ENCODE data around the gene LAMB1. TPM values are rescaled to one million over a fixed set of nuclear protein-coding genes. Genes with fewer than 3 reads are reported as not detected.
A peak's percentile ranks its signal among the peaks of the same experiment; 100 is the strongest.

LAMB1 gene
- total and polyA plus RNA-seq, 2 of the 13 experiments (the other 11 are each of a cell fraction or from before 2014, with no cell fraction given), result 109 to 124 TPM

DNA sequence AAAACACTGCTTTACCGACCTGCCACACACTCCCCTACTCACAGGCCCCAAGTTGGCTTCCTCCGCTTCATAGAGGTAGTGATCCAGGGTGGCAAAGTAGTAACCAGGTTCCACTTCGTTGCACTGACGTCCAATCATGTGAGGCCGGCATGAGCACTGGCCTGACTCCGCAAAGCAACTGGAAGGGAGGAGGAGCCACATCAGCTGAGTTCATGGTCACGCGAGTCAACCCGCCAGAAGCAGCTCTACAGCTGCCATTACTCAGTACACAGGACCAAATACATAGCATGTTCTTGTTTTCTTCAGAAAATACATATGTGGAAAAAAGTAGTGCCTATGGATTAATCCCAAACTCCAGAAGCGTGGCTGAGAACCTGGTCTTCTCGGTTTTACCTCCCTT is 38.5 kb downstream of the LAMB1 start:
- H3K4me1 ChIP-seq (ENCODE audit: insufficient read depth, low read length), result peaks cover 28% of the 10 kb centered on the region
- FAIRE-seq (no peak), ATAC-seq (no peak), DNase-seq (ENCODE audit: low spot score) (no peak)
- no peak overlapping the region for H3K4me3 ChIP-seq (replicated peaks in 1 of 3; ENCODE audit: insufficient read depth in 1 of 3, low read depth in 2 of 3, low read length in 3 of 3)
- no peak overlapping the region for H3K4me2 ChIP-seq (ENCODE audit: low read depth, low read length)
- H3K36me3 ChIP-seq (replicated peaks in 1 of 2; ENCODE audit: control insufficient read depth in 1 of 2, insufficient read depth in 2 of 2, low read length in 2 of 2), result peaks cover 21 to 57% of the 10 kb centered on the region in 2 experiments
- no peaks in the 10 kb centered on the region for H3K27me3 ChIP-seq (ENCODE audit: control insufficient read depth in 1 of 2, insufficient read depth in 2 of 2, low read length in 2 of 2)
- intact Hi-C loops (cut with micrococcal nuclease; ENCODE audit: unreplicated experiment), result no loop called here
- H3K27ac ChIP-seq (ENCODE audit: extremely low read length, insufficient read depth, low read length), result no peak overlapping the region
- TF ChIP-seq, protein P1, sequence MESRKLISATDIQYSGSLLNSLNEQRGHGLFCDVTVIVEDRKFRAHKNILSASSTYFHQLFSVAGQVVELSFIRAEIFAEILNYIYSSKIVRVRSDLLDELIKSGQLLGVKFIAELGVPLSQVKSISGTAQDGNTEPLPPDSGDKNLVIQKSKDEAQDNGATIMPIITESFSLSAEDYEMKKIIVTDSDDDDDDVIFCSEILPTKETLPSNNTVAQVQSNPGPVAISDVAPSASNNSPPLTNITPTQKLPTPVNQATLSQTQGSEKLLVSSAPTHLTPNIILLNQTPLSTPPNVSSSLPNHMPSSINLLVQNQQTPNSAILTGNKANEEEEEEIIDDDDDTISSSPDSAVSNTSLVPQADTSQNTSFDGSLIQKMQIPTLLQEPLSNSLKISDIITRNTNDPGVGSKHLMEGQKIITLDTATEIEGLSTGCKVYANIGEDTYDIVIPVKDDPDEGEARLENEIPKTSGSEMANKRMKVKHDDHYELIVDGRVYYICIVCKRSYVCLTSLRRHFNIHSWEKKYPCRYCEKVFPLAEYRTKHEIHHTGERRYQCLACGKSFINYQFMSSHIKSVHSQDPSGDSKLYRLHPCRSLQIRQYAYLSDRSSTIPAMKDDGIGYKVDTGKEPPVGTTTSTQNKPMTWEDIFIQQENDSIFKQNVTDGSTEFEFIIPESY (CRISPR knock-in tag; IDR thresholded peaks at IDR 0.05), result peak; percentile 51; the same call in 1 of the 2 replicates
- no peak for TF ChIP-seq EEA1 (CRISPR knock-in tag; IDR thresholded peaks at IDR 0.05; ENCODE audit: borderline replicate concordance)
- H3K79me2 ChIP-seq (ENCODE audit: insufficient read depth, low read length), result no peaks in the 10 kb centered on the region
- H3K9ac ChIP-seq (ENCODE audit: insufficient read depth, low read depth, low read length), result no peak overlapping the region
- H3K9me3 ChIP-seq (ENCODE audit: low read length), result no peaks in the 10 kb centered on the region
- 97% methylated on average over 11 of the region's 11 CpGs for WGBS (ENCODE audit: low lambda C conversion rate)
- peaks cover 9% of the 10 kb centered on the region for H4K20me1 ChIP-seq (ENCODE audit: insufficient read depth, low read length)
- H2AFZ ChIP-seq (ENCODE audit: low read length), result no peak overlapping the region
- in situ Hi-C loops (cut with HindIII; ENCODE audit: extremely low pct_ligation_motif_present, low pct_unique_long_range_greater_than_20kb), result no loop called here
- ChIA-PET CTCF (ENCODE audit: low intra/inter-chr PET ratio, low total read pairs) (no interaction called here), POLR2A (no interaction called here)
- no TSS peak for BruUV-seq (replicated peaks)

DNA sequence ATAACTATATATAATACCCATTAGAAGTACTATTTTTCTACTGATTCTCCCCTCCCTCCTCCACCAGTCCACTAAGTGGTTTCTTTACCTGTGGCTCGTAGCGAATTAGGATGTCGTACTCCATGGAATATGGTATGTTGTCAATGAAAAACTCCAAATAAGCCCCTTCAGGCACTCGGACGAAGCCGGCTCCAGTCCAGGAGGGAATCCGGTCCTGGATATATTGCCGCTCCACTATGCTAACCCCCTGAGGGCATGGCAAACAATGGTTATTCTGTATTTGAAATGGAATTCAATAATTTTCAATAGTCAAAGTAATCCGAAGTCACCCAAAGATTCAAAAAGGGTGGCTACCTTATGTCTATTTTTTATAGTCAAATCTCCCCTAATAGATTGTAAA is 40.1 kb downstream of the LAMB1 start:
- CTCF ChIA-PET (ENCODE audit: low intra/inter-chr PET ratio, low total read pairs), result no interaction called here
- in situ Hi-C loops (cut with HindIII; ENCODE audit: extremely low pct_ligation_motif_present, low pct_unique_long_range_greater_than_20kb) (no loop called here), intact Hi-C loops (cut with micrococcal nuclease; ENCODE audit: unreplicated experiment) (no loop called here)
- WGBS (ENCODE audit: low lambda C conversion rate), result 99% methylated on average over 9 of the region's 9 CpGs
- Histone ChIP-seq H3K27me3 (ENCODE audit: control insufficient read depth in 1 of 2, insufficient read depth in 2 of 2, low read length in 2 of 2) (no peaks in the 10 kb centered on the region), H3K79me2 (ENCODE audit: insufficient read depth, low read length) (no peaks in the 10 kb centered on the region), H3K9me3 (ENCODE audit: low read length) (no peaks in the 10 kb centered on the region), H3K4me3 (replicated peaks in 1 of 3; ENCODE audit: insufficient read depth in 1 of 3, low read depth in 2 of 3, low read length in 3 of 3) (no peak overlapping the region), H2AFZ (ENCODE audit: low read length) (no peak overlapping the region), H3K27ac (ENCODE audit: extremely low read length, insufficient read depth, low read length) (no peak overlapping the region), H3K9ac (ENCODE audit: insufficient read depth, low read depth, low read length) (no peak overlapping the region), H3K4me1 (ENCODE audit: insufficient read depth, low read length) (peaks cover 18% of the 10 kb centered on the region), H4K20me1 (ENCODE audit: insufficient read depth, low read length) (peaks cover 9% of the 10 kb centered on the region), H3K36me3 (replicated peaks in 1 of 2; ENCODE audit: control insufficient read depth in 1 of 2, insufficient read depth in 2 of 2, low read length in 2 of 2) (peaks cover 26 to 73% of the 10 kb centered on the region in 2 experiments), H3K4me2 (ENCODE audit: low read depth, low read length) (no peak overlapping the region)
- DNase-seq (ENCODE audit: low spot score) (no peak), ATAC-seq (no peak), FAIRE-seq (no peak)
- POLR2A ChIA-PET, result no interaction called here
- no TSS peak for BruUV-seq (replicated peaks)
- TF ChIP-seq ZNF10 (CRISPR knock-in tag; IDR thresholded peaks at IDR 0.05; ENCODE audit: borderline replicate concordance, low read depth), result no peak
- TF ChIP-seq, protein P2, sequence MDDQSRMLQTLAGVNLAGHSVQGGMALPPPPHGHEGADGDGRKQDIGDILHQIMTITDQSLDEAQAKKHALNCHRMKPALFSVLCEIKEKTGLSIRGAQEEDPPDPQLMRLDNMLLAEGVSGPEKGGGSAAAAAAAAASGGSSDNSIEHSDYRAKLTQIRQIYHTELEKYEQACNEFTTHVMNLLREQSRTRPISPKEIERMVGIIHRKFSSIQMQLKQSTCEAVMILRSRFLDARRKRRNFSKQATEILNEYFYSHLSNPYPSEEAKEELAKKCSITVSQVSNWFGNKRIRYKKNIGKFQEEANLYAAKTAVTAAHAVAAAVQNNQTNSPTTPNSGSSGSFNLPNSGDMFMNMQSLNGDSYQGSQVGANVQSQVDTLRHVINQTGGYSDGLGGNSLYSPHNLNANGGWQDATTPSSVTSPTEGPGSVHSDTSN (CRISPR knock-in tag; IDR thresholded peaks at IDR 0.05; ENCODE audit: borderline replicate concordance), result no peak
- TF ChIP-seq CEBPB (IDR thresholded peaks at IDR 0.05; ENCODE audit: borderline replicate concordance, low read depth, low read length), result no peak
- TF ChIP-seq, protein P3, sequence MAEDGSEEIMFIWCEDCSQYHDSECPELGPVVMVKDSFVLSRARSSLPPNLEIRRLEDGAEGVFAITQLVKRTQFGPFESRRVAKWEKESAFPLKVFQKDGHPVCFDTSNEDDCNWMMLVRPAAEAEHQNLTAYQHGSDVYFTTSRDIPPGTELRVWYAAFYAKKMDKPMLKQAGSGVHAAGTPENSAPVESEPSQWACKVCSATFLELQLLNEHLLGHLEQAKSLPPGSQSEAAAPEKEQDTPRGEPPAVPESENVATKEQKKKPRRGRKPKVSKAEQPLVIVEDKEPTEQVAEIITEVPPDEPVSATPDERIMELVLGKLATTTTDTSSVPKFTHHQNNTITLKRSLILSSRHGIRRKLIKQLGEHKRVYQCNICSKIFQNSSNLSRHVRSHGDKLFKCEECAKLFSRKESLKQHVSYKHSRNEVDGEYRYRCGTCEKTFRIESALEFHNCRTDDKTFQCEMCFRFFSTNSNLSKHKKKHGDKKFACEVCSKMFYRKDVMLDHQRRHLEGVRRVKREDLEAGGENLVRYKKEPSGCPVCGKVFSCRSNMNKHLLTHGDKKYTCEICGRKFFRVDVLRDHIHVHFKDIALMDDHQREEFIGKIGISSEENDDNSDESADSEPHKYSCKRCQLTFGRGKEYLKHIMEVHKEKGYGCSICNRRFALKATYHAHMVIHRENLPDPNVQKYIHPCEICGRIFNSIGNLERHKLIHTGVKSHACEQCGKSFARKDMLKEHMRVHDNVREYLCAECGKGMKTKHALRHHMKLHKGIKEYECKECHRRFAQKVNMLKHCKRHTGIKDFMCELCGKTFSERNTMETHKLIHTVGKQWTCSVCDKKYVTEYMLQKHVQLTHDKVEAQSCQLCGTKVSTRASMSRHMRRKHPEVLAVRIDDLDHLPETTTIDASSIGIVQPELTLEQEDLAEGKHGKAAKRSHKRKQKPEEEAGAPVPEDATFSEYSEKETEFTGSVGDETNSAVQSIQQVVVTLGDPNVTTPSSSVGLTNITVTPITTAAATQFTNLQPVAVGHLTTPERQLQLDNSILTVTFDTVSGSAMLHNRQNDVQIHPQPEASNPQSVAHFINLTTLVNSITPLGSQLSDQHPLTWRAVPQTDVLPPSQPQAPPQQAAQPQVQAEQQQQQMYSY (CRISPR knock-in tag; IDR thresholded peaks at IDR 0.05), result 0 out of 2 replicates have a peak, but pooled peaks have one; percentile 54
- TF ChIP-seq TEAD2 (CRISPR knock-in tag; IDR thresholded peaks at IDR 0.05), result no peak
- no peak for TF ChIP-seq ATRX (CRISPR knock-in tag; IDR thresholded peaks at IDR 0.05; ENCODE audit: borderline replicate concordance)

Data from HepG2 (cell line).